Subcutaneous adipose tissue (tissue), 4 donors: ENCODE measurements around the gene STK32A. TPM values are rescaled to one million over a fixed set of nuclear protein-coding genes. Genes with fewer than 3 reads are reported as not detected.

ENCODE experiments used
- CTCF ChIP-seq: fragments of 450-650 bp; IDR thresholded peaks from one replicate; pipeline ENCODE4 v1.5.1; 2016; ENCODE audit warnings: low read depth, mild to moderate bottlenecking, control low read depth, antibody characterized with exemption, moderate library complexity
- total RNA-seq, 4 donors: library from RNA; depleted of rRNA; stranded (reverse); fragments of >200 nt; gene quantifications; one replicate each; pipeline ENCODE4 v1.1.0, GENCODE V29; 2016

Gene STK32A
- total RNA-seq, 4 donors from 2014 or later, result 1.8 to 5.3 (median 4.3) TPM

GRCh38 chr5:147203213-147203612 is 31.6 kb upstream of the STK32A start:
- no peak for TF ChIP-seq CTCF

- TF ChIP-seq CTCF, result no peak
Measured at GRCh38 chr5:147204576-147204975, 30.2 kb upstream of the STK32A start.

GRCh38 chr5:147208134-147208533 is 26.7 kb upstream of the STK32A start:
- TF ChIP-seq CTCF, result no peak

GRCh38 chr5:147216552-147217154 is 18.2 kb upstream of the STK32A start:
- no peak for TF ChIP-seq CTCF

GRCh38 chr5:147223343-147223742 is 11.5 kb upstream of the STK32A start:
- no peak for TF ChIP-seq CTCF

- TF ChIP-seq CTCF, result no peak
Measured at GRCh38 chr5:147223948-147224791, 10.7 kb upstream of the STK32A start.

GRCh38 chr5:147225938-147226337 is 8.9 kb upstream of the STK32A start:
- TF ChIP-seq CTCF, result no peak
